ENCODE results near the gene CREB5.

CREB5 gene

DNA sequence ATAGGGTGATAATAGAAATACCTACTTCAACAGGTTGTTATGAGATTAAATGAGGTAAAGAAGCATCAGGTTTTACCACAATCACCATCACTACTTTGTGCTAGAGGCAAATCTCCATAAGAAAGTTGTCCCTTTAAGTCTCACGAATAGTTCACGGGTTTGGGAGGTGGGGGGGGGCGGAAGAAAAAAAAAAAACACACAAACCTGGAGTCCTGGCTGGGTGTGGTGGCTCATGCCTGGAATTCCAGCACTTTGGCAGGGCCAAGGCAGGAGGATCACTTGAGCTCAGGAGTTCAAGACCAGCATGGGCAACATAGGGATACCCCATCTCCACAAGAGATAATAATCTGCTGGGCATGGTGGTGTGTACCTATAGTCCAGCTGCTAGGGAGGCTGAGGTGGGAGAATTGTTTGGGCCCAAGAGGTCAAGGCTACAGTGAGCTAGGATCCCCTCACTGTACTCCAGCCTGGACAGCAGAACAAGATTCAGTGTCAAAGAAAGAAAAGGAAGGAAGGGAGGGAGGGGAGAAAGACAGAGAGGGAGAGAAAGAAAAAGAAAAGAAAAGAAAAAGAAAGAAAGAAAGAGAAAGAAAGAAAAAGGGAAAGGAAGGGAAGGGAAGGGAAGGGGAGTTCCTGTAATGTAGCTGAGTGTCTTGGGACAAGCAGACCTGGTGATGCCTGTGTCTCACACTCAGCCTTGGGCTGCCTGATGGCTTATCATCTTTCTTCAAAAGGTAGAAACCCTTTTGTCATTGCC lies 231.4 kb downstream of the CREB5 start:
- no peak for DNase-seq (ENCODE audit: low read depth)

DNA sequence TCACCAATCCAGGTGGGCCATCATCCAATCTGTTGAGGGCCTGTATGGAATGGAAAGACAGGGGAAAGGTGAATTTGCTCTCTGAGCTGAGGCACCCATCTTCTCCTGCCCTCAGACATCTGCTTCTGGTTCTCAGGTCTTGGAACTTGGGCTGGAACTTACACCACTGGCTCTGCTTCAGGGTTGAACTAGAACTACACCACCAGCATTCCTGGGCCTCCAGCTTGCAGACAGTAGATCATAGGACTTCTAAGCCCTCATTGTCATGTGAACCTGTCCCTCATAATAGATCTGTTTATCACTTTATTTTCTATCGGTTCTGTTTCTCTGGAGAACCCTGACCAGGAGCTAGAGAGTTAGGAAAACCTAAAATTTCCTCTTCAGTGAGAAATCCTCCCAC lies 233.5 kb downstream of the CREB5 start:
- DNase-seq (ENCODE audit: low read depth) = no peak

DNA sequence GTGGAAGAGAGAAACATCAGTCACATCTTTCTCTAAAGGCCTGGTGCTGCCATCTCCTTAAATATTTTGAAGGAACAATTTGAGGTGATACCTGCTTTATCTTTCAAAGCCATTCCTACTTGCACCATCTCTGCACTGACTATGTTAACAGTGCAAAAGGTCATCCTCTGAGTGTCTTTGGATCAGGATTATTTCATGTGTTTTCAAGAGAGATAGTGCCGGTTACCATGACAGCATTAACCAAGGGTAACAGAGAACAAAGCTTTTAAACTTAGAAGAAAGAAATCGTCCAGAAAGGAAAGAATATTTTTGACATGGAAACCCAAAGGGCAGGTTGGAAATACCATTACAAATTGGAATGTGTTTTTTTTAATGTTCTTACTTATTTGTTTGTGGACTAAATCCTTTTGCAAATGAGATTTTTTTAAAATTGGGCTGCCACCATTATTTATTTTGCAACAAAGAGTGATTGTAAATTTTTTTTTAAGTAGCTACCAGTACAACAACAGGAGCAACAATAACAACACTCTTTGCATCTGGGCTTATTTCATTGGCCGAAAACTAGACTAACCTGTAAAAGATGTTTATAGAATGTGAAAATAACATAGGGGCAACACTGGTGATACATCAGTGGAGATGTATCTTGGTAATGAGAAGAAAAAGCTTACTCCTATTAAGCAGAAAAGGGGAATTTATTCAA lies 234.2 kb downstream of the CREB5 start:
- DNase-seq (ENCODE audit: low read depth) = no peak

DNA sequence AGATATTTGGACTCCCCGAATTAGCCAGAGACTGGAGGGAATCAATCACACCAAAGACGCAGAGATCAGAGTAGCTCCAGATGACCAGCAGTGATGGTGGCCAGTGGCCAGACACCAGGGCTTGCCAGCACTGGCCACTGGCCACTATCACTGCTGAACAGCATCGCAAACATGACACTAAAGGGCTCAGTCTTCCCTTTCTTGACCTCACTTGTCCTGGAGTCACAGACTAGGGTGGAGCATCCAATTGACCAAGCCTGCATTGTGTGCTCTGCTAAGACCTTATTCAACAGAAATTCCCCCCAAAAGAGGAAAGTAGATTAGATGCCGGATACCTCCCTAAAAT lies 234.7 kb downstream of the CREB5 start:
- no peak for DNase-seq (ENCODE audit: low read depth)

DNA sequence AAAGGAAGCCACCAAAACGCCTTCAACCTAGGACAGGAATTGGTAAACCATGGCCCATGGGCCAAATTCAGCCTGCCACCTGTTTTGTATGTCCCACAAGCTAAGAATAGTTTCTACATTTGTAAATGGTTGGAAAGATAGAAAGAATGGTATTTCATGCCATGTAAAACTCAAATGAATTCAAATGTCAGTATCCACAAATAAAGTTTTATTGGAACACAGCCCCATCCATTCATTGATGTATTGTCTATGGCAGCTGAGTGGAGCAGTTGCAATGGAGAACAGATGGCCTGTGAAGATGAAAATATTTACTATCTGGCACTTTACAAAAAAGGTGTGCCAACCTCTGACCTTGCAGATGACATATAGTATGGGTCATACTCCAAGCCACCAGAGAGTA lies 236.9 kb downstream of the CREB5 start:
- DNase-seq (ENCODE audit: low read depth) = no peak

DNA sequence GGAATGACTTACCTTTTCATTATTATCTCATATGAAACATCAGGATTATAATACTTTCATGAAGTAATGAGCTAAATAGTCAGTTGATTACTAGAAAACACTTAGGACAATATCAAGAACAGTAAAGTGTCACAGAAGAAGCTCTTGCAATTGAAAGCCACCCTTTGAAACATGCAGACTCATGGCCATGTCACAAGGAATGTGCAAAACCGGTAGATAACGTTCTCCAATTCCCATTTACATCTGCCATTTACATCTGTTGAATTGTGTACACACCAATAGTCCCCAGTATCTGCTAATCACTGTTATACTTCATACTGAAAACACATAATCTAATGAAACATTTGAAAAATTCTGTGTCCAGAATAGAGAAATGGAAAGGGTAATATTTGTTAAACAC lies 237.5 kb downstream of the CREB5 start:
- DNase-seq (ENCODE audit: low read depth) = no peak

DNA sequence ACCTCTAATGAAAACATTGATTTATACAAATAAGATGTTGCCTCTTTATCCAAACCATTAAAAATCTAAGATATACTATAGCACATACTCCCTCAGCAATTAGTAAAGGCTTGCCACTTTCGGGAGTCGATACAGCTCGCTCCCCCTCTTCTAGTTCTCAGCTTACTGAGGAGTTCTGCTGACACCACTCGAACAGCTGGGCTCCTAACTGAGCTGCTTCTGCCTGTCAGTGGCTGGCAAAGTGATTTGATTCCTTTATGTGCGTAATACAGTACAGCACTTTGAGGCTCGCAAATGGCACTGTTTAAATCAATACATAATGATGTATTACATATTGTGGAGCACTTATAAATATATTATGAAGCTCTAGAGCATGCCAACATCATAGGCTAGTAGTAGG lies 241.8 kb downstream of the CREB5 start:
- DNase-seq (ENCODE audit: low read depth) = no peak

DNA sequence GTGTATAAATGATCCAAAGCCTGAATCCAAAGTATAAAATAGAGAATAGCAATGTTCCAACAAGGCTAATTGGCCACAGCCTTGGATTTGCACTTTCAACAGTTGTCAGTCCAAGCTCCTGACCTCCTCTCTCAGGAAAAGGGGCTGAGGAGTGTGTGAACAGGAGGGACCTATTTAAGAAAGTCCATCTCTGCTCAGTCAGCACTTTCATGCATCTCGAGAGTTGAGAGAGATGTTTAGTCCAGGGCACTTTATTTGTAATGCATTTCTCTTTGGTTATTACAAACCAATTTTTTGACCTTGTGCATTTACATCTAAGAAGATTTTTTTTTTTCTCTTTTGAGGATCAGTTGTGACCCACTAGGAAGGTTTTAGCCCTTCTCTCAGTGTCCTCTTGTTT lies 244.2 kb downstream of the CREB5 start:
- no peak for DNase-seq (ENCODE audit: low read depth)

DNA sequence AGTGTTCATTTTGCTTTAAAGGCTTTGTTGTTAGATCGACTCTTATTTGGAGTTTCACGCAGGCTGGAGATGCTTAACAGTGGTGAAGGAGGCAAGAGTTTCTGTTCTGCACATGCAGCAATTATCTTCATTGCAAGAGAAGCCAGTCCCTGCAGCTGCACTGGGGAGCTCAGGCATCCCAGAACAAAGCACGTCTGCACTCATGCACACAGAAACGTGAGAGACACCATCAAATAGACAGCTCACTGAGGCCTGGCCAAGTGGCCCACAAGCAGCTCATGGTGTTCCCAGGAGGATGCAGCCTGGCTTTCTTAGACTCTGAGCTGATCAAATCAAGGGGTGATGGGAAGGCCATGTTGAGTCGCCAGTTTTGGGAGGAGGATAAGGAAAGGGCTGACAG lies 246.1 kb downstream of the CREB5 start:
- DNase-seq (ENCODE audit: low read depth) = no peak

DNA sequence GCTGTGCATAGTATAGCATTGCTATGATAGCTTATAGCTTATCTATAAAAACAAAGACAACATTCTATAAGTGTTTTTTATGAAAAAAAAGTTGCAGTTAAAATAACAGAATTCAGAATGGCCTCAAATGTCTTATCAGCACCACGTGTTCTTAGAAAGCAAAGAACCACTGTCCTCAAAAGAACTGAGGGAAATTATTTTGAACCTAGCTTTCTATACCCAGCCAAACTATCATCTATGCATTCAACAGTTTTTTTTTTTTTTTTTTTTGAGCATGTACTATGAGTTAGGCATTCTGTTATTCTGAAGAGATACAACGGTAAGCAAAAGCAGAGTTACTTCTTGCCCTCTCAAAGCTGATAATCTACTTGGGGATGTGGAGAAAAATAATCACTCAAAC lies 247.8 kb downstream of the CREB5 start:
- no peak for DNase-seq (ENCODE audit: low read depth)

DNA sequence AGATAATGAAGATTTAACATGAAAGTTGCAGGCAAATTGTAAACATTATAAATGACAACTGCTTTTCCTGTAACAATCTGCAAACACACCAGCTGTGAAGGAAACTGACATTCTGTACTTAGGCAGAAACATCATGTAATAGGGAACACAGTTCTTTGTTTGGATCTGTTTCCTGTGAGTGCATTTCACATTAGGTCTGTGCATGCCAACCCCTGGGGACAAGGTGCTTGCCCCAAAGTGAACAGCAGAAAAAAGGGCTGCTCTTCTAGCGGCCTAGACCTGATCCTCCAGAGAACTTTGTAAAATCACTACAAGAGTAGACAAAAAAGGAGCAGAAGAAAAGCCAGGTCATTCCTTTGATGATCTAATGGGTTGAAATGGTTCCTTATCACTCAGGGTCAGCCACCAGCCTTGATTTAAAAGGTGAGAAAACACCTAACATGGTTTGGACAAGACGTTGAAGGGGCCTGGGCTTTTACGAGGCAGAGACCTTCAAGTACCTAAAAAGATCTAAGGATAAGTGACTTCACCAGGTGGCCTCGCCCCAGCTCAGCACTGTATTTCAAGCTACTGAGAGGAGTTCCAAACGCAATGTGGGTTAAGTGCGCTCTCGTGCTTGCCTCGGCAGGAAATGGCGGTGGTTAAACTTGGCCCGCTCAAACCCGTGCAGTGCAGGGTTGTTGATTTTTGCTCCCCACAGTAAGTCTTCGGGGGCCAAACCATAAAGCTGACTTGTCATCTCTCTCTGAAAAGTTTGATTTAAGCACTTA lies 249.7 kb downstream of the CREB5 start:
- DNase-seq (ENCODE audit: low read depth) = no peak

DNA sequence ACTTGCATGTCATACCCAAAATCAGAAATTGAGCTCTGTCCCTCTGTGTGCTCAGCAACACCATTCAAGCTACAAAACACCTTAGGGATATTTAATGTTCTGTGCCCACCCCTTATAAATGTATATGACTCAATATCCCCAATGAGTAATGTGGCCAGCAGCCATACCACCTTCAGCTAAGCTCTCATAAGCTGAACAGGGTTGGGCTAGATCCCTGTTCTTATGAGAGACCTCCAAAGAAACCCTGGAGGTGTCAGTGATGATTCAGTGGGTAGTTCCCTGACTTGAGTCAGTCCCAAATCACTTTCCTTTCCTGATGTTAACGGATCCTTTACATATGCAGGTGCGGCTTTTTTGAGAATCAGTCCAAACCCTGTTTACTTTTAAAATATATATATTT lies 253.8 kb downstream of the CREB5 start:
- no peak for DNase-seq (ENCODE audit: low read depth)

DNA sequence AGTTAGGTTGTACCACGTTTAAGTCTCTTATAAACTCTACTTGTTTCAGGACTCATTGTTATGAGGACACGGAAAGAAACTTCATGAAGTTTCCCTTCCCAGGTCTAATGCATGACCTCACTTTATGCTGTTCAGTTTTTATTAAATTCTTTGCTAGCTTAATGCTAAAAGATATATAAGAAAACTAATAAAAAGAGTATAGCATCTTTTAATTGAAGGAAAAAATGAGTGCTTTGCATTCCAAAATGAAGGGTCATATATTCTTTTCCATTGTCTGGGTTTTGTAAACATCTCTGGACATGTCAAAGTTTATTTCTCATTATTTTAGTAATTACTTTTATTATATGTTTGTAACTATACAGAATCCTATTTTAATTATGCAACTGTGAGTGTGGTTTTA lies 255.8 kb downstream of the CREB5 start:
- no peak for DNase-seq (ENCODE audit: low read depth)

DNA sequence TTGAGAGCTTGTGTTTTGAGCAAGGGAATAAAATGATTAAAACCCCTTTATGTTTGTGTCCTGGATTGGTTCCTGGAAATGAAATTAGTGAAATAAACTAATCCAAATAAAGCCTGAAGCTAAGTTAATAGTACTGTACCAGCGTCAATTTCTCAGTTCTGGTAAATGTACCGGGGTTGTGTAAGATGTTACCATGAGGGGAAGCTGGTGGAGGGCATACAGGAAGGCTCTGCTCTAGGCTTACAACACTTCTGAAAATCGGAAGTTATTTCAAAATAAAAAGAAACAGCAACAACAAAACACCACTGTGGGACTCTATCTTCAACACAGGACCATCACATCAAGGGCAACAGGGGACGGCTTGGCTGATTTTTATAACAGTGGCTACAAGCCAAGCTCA lies 257.0 kb downstream of the CREB5 start:
- no peak for DNase-seq (ENCODE audit: low read depth)

DNA sequence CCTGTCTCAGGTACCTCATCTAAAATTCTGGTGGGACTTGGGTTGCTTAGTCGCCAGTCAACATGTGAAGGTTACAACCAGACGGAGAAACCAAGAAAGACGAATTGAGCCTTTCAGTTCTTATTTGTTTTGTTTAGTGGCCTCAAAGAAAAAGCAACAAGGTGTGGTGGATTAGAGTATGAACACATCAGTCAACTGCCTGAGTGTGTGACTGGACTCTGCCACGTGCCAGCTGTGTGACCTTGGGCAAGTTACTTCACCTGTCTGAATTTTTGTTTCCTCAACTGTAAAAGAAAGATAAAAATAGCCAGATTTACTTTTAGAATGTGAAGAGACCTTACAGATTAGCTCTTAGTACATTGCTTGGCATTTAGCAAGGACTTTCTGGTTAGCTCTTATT lies 259.2 kb downstream of the CREB5 start:
- no peak for DNase-seq (ENCODE audit: low read depth)

DNA sequence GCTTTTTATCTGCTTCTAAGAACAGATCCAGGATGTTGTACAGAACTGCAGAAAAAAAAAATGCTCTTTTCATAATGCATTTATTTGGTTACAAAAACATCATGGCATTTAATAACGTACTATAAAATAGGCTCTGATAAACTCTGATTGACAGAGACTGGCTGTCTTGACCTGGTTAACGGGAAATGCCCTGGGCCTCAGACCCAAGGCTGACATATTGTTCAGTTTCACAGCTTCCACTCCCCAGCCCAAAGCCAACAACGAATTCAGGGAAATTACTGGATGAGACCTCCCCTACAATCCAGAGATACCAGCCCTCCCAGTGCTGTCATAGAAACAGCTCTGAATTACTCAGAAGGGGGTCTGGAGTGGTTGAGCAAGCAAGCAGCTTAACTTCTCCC lies 260.1 kb downstream of the CREB5 start:
- DNase-seq (ENCODE audit: low read depth) = no peak

DNA sequence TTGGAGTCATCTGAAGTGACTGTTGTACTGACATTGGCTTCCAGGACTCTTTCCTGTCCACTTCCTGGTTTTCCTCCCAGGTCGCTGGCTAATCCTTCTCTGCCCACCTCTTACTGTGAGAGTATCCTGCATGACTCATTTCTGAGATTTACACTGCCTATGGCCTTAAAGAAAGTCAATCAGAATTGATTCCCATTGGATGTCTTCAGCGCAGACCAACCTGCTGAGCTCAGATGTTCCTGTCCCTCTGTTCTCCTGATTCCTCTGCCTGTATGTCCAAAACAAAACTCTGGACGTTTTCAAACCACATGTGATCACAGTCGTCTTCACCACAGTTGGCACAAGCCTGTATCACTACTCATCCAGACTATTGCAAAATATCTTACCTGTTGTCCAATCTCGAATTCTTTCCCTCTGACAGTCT lies 262.1 kb downstream of the CREB5 start:
- no peak for DNase-seq (ENCODE audit: low read depth)

DNA sequence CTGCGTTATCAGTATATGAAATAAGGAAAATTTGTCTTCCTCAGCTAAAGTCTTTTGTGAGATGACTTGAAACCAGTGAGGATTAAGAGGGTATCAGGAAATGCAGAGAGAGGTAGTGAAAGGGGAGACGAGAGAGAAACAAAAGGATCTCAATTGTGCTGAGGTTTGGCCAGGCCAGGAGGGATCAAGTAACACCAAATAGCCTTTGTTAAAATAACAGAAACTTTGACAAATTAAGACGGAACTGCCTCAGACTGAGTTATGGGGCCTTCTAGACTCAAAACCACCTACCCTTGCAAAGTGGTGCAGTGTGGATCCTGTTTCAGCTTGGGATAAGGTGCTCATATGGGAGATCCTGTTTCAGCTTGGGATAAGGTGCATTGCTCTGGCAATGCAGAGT lies 263.1 kb downstream of the CREB5 start:
- DNase-seq (ENCODE audit: low read depth) = no peak

DNA sequence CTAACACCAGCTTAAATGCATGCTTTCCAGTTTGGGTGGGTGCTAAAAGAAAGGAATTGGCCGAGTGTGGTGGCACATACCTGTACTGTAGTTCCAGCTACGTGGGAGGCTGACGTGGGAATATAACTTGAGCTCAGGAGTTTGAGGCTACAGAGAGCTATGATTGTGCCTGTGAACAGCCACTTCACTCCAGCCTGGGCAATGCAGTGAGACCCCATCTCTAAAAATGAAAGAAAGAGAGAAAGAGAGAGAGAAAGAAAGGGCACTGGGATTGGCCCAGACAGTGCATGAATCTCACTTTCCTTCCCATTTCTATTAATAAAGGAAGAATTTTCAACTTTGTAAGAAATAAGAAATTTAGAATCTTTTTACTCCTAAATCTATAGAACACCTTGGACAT lies 265.4 kb downstream of the CREB5 start:
- no peak for DNase-seq (ENCODE audit: low read depth)

DNA sequence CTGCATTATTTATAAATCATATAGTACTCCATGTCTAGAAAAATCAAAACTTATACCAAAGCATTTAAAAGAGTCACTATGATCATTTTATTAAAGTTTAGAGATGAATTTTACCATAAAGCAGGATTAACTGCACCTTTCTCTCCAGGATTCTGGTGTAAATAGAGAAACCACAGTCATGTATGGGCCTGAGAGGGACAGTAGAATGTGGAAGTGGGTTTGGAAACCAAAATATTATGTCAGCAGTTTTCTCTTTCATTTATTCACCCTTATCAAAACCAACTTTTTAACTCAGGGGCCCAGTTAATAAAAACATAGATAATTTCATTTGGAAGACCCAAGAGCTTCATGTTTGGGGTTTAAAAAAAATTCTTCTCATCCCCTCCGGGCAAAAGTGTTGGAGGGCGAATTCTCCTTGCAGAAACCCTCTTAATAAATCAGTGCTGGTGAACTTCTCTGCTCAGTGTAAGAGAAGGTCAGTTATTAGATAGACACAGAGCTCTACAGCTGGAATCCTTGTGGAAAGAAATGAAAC lies 266.2 kb downstream of the CREB5 start:
- no peak for DNase-seq (ENCODE audit: low read depth)

DNA sequence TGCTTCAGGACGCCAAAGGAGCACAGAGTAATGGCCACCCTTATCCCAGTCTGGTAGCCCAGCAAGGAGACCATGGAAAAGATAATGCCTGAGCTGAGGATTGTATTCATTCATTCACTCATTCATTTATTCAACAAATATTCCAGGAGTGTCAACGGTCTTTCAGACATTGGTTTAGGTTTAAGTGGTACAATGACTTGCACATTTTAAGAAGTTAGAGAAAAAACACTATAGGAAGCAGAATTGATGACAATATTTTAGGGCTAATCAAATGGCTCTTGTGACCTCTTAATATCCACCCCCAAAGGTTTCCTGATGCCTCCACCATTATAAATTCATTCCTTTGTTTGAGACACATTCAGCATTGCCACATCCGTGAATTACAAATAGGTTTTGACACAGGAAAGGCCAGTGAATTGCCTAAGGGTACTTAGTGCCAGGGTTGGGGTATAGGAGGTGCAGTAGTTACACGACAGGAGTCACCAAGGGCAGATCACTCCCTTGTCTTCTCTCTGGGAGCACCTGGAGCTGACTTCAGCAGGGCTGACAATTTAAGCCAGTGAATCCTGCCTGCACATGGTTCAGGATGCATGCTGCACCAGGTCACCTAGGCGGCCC lies 269.5 kb downstream of the CREB5 start:
- no peak for DNase-seq (ENCODE audit: low read depth)

DNA sequence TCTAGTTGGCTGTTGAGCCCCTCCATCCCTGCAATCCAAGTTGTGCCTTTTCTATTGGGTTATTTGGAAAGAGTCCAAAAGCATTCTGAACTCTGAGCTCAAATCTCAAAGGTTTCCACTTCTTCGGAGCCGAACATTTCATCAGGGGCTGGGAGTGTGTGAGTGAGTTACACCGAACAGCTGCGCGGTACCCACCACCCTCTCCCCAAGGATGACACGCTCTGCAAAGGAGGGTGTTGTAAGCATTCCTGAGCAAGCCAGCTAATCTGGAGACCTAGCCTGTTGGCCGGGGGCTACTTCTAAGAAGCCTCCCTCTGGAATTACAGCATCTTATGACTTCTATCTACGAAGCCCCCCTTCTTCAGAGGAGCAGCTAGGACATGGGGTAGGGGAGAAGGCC lies 270.5 kb downstream of the CREB5 start:
- no peak for DNase-seq (ENCODE audit: low read depth)
